ENCODE results near the gene IL4R.

DNA sequence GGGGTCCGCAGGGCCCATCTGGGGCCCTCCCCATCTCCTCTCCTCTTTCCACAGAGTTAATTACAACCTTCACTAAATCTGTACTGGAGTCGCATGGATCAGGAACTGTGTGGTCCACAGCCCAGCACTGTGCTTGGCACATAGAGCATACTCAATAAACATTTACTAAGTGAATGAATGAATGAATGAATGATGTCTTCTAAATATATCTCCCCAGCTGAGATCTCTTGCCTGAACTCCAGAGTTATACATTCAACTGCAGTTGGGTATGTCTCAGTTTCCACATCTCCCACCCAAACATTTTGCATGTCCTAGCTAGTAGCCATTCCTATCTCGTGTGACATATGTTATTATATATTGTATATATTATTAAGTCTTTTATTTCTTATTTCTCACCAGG, 59.5 kb downstream of the IL4R start:
- no peak for TF ChIP-seq POLR2A (IDR thresholded peaks at IDR 0.05; ENCODE audit: extremely low read depth, insufficient read length)
- TF ChIP-seq, protein P1, sequence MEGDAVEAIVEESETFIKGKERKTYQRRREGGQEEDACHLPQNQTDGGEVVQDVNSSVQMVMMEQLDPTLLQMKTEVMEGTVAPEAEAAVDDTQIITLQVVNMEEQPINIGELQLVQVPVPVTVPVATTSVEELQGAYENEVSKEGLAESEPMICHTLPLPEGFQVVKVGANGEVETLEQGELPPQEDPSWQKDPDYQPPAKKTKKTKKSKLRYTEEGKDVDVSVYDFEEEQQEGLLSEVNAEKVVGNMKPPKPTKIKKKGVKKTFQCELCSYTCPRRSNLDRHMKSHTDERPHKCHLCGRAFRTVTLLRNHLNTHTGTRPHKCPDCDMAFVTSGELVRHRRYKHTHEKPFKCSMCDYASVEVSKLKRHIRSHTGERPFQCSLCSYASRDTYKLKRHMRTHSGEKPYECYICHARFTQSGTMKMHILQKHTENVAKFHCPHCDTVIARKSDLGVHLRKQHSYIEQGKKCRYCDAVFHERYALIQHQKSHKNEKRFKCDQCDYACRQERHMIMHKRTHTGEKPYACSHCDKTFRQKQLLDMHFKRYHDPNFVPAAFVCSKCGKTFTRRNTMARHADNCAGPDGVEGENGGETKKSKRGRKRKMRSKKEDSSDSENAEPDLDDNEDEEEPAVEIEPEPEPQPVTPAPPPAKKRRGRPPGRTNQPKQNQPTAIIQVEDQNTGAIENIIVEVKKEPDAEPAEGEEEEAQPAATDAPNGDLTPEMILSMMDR (IDR thresholded peaks at IDR 0.05; ENCODE audit: low read depth, low read length), result no peak
